ENCODE results near the gene CD96.

- no peak for TF ChIP-seq POLR2A (IDR thresholded peaks at IDR 0.05)
- TF ChIP-seq CTCF (IDR thresholded peaks at IDR 0.05), result no peak
- no peak for TF ChIP-seq EP300 (IDR thresholded peaks at IDR 0.05)
Observed at GRCh38 chr3:111568355-111568754, 26.4 kb downstream of the CD96 start.

All from tibial nerve (tissue), 4 donors.